IMR-90 (cell line): ENCODE measurements around the gene PYROXD2.

Experiments used
- CTCF ChIP-seq: conservative IDR thresholded peaks from 2 replicates; pipeline ENCODE4 v1.5.1; 2012; ENCODE audit warnings: mild to moderate bottlenecking, low read depth, low read length, improper control_type of control experiment
- ELK1 ChIP-seq: fragments of 150-350 bp; IDR thresholded peaks from 2 replicates; pipeline ENCODE4 v1.6.1; 2016; ENCODE audit warnings: low read depth, mild to moderate bottlenecking, low read length, moderate library complexity, borderline replicate concordance
- MAFK ChIP-seq: IDR thresholded peaks from 2 replicates; pipeline ENCODE4 v1.6.1; 2012; ENCODE audit warnings: low read depth, low read length, improper control_type of control experiment
- MAZ ChIP-seq: IDR thresholded peaks from 2 replicates; pipeline ENCODE4 v1.6.1; 2012; ENCODE audit warnings: low read depth, mild to moderate bottlenecking, low read length, improper control_type of control experiment, moderate library complexity, borderline replicate concordance
- MXI1 ChIP-seq: IDR thresholded peaks from 2 replicates; pipeline ENCODE4 v1.6.1; 2012; ENCODE audit warnings: low read depth, mild to moderate bottlenecking, low read length, moderate library complexity, borderline replicate concordance
- NFE2L2 ChIP-seq: fragments of 150-350 bp; IDR thresholded peaks from 2 replicates; pipeline ENCODE4 v1.6.1; 2016; ENCODE audit warnings: low read depth, mild to moderate bottlenecking, low read length
- POLR2A ChIP-seq: IDR thresholded peaks from 2 replicates; pipeline ENCODE4 v1.6.1; 2012; ENCODE audit warnings: mild to moderate bottlenecking, low read depth, low read length
- RAD21 ChIP-seq: IDR thresholded peaks from 2 replicates; pipeline ENCODE4 v1.6.1; 2012; ENCODE audit warnings: low read length, improper control_type of control experiment
- RCOR1 ChIP-seq: IDR thresholded peaks from 2 replicates; pipeline ENCODE4 v1.6.1; 2012; ENCODE audit warnings: mild to moderate bottlenecking, low read length, improper control_type of control experiment; ENCODE audit not compliant: insufficient replicate concordance
- SMC3 ChIP-seq: fragments of 150-350 bp; IDR thresholded peaks from 2 replicates; pipeline ENCODE4 v1.6.1; 2016; ENCODE audit warnings: low read depth, mild to moderate bottlenecking, antibody characterized with exemption, low read length, moderate library complexity
- USF2 ChIP-seq: fragments of 150-350 bp; IDR thresholded peaks from 2 replicates; pipeline ENCODE4 v1.6.1; 2017; ENCODE audit warnings: mild to moderate bottlenecking, antibody characterized with exemption, low read length, low read depth

- no peak for TF ChIP-seq CTCF
- TF ChIP-seq MXI1: no peak
- TF ChIP-seq RAD21: no peak
- no peak for TF ChIP-seq POLR2A
- TF ChIP-seq SMC3: no peak
- no peak for TF ChIP-seq MAZ
- TF ChIP-seq RCOR1: no peak
- no peak for TF ChIP-seq MAFK
- no peak for TF ChIP-seq USF2
- no peak for TF ChIP-seq NFE2L2
- TF ChIP-seq ELK1: no peak
Measured at GRCh38 chr10:98417481-98417959, 2.5 kb upstream of the PYROXD2 start.
